T-cell (primary cell): Measurements from ENCODE around the gene GHRH. TPM values are rescaled to one million over a fixed set of nuclear protein-coding genes. Genes with fewer than 3 reads are reported as not detected.

Source experiments
- ATAC-seq, 4 experiments: fragments of 200-7000 bp in 3 of 4; fragments of 150-1000 bp in 1 of 4; cut with Tn5 transposase; replicated peaks in 1 of 4; 1 replicate in 3 of 4; 2 replicates in 1 of 4; pipeline ENCODE4 v1.10.0; 2021; ENCODE audit warnings: moderate library complexity in 3 of 4, mild to moderate bottlenecking in 2 of 4, moderate number of reproducible peaks in 1 of 4
- CTCF ChIA-PET, 2 donors: fragments of 300-600 bp; sonication (Branson Sonifier 250); formaldehyde crosslinking; loops; one replicate each; lab custom pipeline; 2022; ENCODE audit warnings: antibody characterized with exemption in 2 of 2; lab: Charles Lee
- POLR2A ChIA-PET, 2 donors: fragments of 300-600 bp; sonication (Branson Sonifier 250); formaldehyde crosslinking; loops; one replicate each; lab custom pipeline; 2022; ENCODE audit warnings: antibody characterized with exemption in 2 of 2; lab: Charles Lee
- DNase-seq, 35 experiments: peaks; one replicate each; pipeline versions ENCODE4 v3.0.0 to v3.0.0-alpha.2; 2013 to 2023
- H3K27ac ChIP-seq: one replicate; pipeline ENCODE4 v1.5.1; 2013; ENCODE audit warnings: low read length
- H3K27me3 ChIP-seq, 2 experiments: replicated peaks in 1 of 2; 1 replicate in 1 of 2; 2 replicates in 1 of 2; pipeline versions ENCODE4 v1.6.1 to v1.7.0; 2013; ENCODE audit warnings: low read length in 1 of 2, mixed read lengths in 1 of 2; ENCODE audit not compliant: control insufficient read depth in 2 of 2, insufficient read depth in 2 of 2; ENCODE audit errors: extremely low read depth in 1 of 2
- H3K36me3 ChIP-seq, 2 donors: 1 replicate in 1 of 2; 2 replicates in 1 of 2; pipeline versions ENCODE4 v1.6.1 to v1.7.0; 2013; ENCODE audit warnings: low read length in 1 of 2; ENCODE audit not compliant: control insufficient read depth in 2 of 2, insufficient read depth in 1 of 2; ENCODE audit errors: extremely low read depth in 1 of 2
- H3K4me1 ChIP-seq, 2 experiments: 1 replicate in 1 of 2; 2 replicates in 1 of 2; pipeline versions ENCODE4 v1.6.1 to v1.7.0; 2013; ENCODE audit warnings: low read length in 2 of 2, mixed read lengths in 1 of 2; ENCODE audit not compliant: insufficient read depth in 2 of 2, control insufficient read depth in 1 of 2; ENCODE audit errors: extremely low read depth in 1 of 2
- H3K4me3 ChIP-seq, 2 donors: 1 replicate in 1 of 2; 2 replicates in 1 of 2; pipeline versions ENCODE4 v1.5.1 to v1.7.0; 2013; ENCODE audit warnings: mild to moderate bottlenecking in 2 of 2, low read length in 1 of 2, moderate library complexity in 1 of 2; ENCODE audit not compliant: control insufficient read depth in 1 of 2; ENCODE audit errors: extremely low read depth in 1 of 2
- H3K9me3 ChIP-seq: 2 replicates; pipeline ENCODE4 v1.7.0; 2013
- H3K27ac Mint-ChIP-seq, 2 donors: one replicate each; pipeline ENCODE4 v1.8.0; 2020 to 2021; ENCODE audit warnings: mild to moderate bottlenecking in 2 of 2, mixed read lengths in 2 of 2
- H3K27me3 Mint-ChIP-seq, 2 donors: one replicate each; pipeline ENCODE4 v1.8.0; 2021 to 2022; ENCODE audit warnings: mixed read lengths in 2 of 2
- H3K36me3 Mint-ChIP-seq: one replicate; pipeline ENCODE4 v1.8.0; 2021; ENCODE audit warnings: mixed read lengths
- H3K4me1 Mint-ChIP-seq, 3 donors: one replicate each; pipeline ENCODE4 v1.8.0; 2020 to 2022; ENCODE audit warnings: mixed read lengths in 3 of 3, mild to moderate bottlenecking in 1 of 3
- H3K4me3 Mint-ChIP-seq, 3 donors: one replicate each; pipeline ENCODE4 v1.8.0; 2020 to 2022; ENCODE audit warnings: mild to moderate bottlenecking in 3 of 3, mixed read lengths in 3 of 3, moderate library complexity in 3 of 3
- H3K9me3 Mint-ChIP-seq, 3 donors: one replicate each; pipeline ENCODE4 v1.8.0; 2020 to 2022; ENCODE audit warnings: mixed read lengths in 3 of 3
- WGBS: methylation state at CpG from one replicate; pipeline ENCODE4 v1.1.5; 2013; ENCODE audit warnings: missing lambda C conversion rate; ENCODE audit not compliant: insufficient coverage; 5-methylcytosine and 5-hydroxymethylcytosine counted together
- total RNA-seq, 35 experiments: library from RNA in 6 of 35; stranded (reverse) in 6 of 35; fragments of 120-200 nt in 1 of 35; gene quantifications; one replicate each; pipeline versions ENCODE4 v1.2.1 to v1.2.4 and lab custom pipeline; 2013 to 2026

Gene GHRH
- total RNA-seq, 5 donors from 2014 or later (not counting 1 experiment from before 2014, with no cell fraction given) = not detected

DNA sequence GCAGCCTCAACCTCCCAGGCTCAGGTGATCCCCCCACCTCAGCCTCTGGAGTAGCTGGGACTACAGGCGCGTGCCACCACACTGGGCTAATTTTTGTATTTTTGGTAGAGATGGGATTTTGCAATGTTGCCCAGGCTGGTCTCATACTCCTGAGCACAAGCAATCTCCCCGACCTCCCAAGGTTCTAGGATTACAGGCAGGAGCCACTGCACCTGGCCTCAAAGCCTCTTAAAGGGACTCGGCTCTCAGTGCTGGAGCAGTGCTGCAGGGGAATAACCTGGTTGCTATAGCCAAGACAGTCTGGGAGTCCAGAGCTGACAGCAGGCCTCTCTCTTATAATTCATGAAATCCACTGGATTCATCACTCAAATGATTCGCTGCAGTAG lies 17.0 kb downstream of the GHRH start:
- Mint-ChIP-seq H3K9me3 (no peaks in the 10 kb centered on the region), H3K4me1 (no peaks in the 10 kb centered on the region), H3K27ac (no peak overlapping the region), H3K36me3 (peaks cover 41% of the 10 kb centered on the region), H3K27me3 (no peaks in the 10 kb centered on the region), H3K4me3 (no peak overlapping the region)
- Histone ChIP-seq H3K9me3 (no peaks in the 10 kb centered on the region), H3K27ac (no peak overlapping the region), H3K4me3 (no peak overlapping the region), H3K4me1 (no peaks in the 10 kb centered on the region), H3K36me3 (peaks cover 12 to 46% of the 10 kb centered on the region in 2 donors), H3K27me3 (no peaks in the 10 kb centered on the region)
- ATAC-seq (no peak), DNase-seq (no peak)
- CTCF ChIA-PET = no interaction called here
- 92% methylated on average over 3 of the region's 5 CpGs for WGBS
- POLR2A ChIA-PET = no interaction called here

DNA sequence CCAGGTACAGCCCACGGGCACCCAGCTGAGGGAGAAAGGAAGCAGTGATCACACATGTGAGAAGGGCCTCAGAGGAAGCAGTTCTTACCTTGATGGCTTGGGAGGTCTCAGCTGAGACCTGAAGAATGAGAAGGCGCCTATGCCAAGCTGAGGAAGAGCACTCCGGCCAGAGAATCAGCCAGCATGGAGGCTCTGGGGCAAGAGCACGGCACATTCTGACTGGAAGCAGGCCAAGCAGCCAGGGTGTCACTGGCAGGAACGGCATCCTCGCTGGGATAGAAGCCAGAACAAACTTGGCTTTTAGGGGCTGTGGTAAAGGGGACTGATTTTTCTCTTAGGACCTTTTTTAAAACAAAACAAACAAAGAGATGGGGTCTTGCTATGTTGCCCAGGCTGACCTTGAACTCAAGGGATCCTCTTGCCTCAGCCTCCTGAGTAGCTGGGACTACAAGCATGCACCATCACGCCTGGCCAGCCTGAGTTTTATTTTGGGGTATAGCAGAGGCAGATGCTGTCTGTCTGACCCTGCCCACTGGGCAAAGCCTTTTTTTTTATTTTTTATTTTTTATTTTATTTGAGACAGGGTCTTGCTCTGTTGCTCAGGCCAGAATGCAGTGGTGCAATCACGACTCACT lies 17.6 kb downstream of the GHRH start:
- H3K27ac Mint-ChIP-seq = no peak overlapping the region

DNA sequence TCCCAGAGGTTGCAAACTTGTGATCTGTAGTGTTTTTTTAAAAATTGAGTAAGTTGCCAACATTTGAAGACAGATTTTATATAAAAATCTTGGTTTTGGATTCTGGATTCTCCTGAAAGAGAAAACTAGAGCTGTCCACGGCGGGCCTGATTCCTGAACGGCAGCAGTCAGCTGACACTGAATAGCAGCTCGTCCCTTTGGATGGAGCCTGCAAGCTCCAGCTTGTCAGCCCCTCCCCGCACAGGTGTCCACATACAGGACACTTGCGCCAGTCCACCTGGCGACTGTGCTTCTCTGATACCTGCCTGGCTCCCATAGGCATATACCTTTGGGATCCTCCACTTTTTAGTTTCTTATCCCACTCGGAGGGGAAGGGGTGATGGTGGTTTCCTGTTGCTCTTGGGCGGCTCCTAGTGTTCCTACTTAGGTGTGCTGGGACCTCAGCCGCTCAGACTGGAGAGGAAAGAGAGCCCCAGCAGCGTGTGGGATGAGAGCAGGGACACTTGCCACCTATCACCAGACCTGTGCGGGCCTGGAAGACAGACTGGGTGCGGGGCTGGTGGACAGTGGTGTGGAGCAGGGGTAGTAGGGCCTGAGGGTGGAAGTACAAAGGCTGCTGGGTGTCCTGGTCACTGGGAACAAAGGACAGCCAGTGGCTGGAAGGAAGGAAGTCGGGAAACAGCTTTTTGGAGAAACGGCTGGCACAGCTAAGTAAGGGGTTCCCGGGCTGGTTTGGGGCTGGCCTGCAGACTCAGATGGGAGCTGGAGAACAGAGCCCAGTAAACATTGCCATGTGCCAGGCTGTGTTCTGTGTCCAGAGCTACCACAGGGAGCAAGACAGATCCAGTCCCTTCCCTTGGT lies 18.3 kb downstream of the GHRH start:
- Mint-ChIP-seq H3K9me3 (no peaks in the 10 kb centered on the region), H3K27me3 (no peaks in the 10 kb centered on the region), H3K27ac (no peak overlapping the region), H3K4me1 (no peaks in the 10 kb centered on the region), H3K4me3 (no peak overlapping the region), H3K36me3 (peaks cover 49% of the 10 kb centered on the region)
- Histone ChIP-seq H3K36me3 (peaks cover 12 to 59% of the 10 kb centered on the region in 2 donors), H3K27me3 (no peaks in the 10 kb centered on the region), H3K27ac (no peak overlapping the region), H3K4me3 (no peak overlapping the region), H3K4me1 (no peaks in the 10 kb centered on the region), H3K9me3 (no peaks in the 10 kb centered on the region)
- ChIA-PET POLR2A (interaction anchor here in 1 of 2 donors (0.5 kb wide), 1 partner anchor 586 kb away, joined by 3 read pairs; no protein-coding TSS in a partner anchor), CTCF (no interaction called here)
- WGBS = 94% methylated on average over 12 of the region's 16 CpGs
- ATAC-seq (no peak), DNase-seq (no peak)

More for the DNA sequence above, 17.6 kb downstream of the GHRH start:
- Histone ChIP-seq H3K27ac (no peak overlapping the region), H3K9me3 (no peaks in the 10 kb centered on the region), H3K4me3 (no peak overlapping the region), H3K27me3 (no peaks in the 10 kb centered on the region), H3K36me3 (peaks cover 12 to 52% of the 10 kb centered on the region in 2 donors), H3K4me1 (no peaks in the 10 kb centered on the region)
- Mint-ChIP-seq H3K36me3 (peaks cover 46% of the 10 kb centered on the region), H3K27me3 (no peaks in the 10 kb centered on the region), H3K9me3 (no peaks in the 10 kb centered on the region), H3K4me1 (no peaks in the 10 kb centered on the region), H3K4me3 (no peak overlapping the region)
- ChIA-PET CTCF (no interaction called here), POLR2A (interaction anchor here in 1 of 2 donors (0.5 kb wide), 1 partner anchor 587 kb away, joined by 3 read pairs; no protein-coding TSS in a partner anchor)
- 100% methylated on average over 4 of the region's 8 CpGs for WGBS
- ATAC-seq (no peak), DNase-seq (no peak)

DNA sequence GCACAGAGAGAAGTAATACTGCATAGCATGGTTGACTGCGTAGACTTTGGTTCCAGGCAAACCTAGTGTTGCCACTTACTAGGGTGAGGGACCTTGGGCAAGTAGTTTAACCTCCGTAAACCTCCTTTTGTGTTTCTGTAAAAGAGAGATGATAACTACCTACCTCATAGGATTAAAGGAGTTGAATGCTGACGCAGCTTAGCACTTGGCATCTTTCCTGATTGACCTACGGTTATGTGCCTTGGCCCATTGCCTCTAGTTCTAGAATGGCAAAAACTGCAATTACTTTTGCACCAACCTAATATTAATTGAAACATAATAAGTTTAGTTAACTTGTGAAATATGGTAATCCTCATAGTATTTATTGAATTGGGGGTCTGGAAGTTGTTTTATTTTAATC lies 19.1 kb downstream of the GHRH start:
- H3K4me3 ChIP-seq = no peak overlapping the region
- no CpG with 5 or more reads among the region's 4 CpGs for WGBS
- H3K27ac Mint-ChIP-seq = no peak overlapping the region
- ChIA-PET CTCF (no interaction called here), POLR2A (no interaction called here)
- peaks cover 12 to 67% of the 10 kb centered on the region in 2 donors for H3K36me3 ChIP-seq
- H3K9me3 ChIP-seq = no peaks in the 10 kb centered on the region
- no peaks in the 10 kb centered on the region for H3K4me1 ChIP-seq
- DNase-seq = no peak
- peaks cover 52% of the 10 kb centered on the region for H3K36me3 Mint-ChIP-seq
- no peaks in the 10 kb centered on the region for H3K27me3 Mint-ChIP-seq
- H3K4me3 Mint-ChIP-seq = no peak overlapping the region
- H3K27me3 ChIP-seq = no peaks in the 10 kb centered on the region
- H3K9me3 Mint-ChIP-seq = no peaks in the 10 kb centered on the region
- H3K4me1 Mint-ChIP-seq = no peaks in the 10 kb centered on the region
- ATAC-seq = no peak
- no peak overlapping the region for H3K27ac ChIP-seq

- H3K4me1 ChIP-seq = no peaks in the 10 kb centered on the region
- H3K27ac ChIP-seq = no peak overlapping the region
- Mint-ChIP-seq H3K4me1 (no peaks in the 10 kb centered on the region), H3K27ac (no peak overlapping the region), H3K4me3 (no peak overlapping the region), H3K27me3 (no peaks in the 10 kb centered on the region), H3K36me3 (peaks cover 68% of the 10 kb centered on the region), H3K9me3 (no peaks in the 10 kb centered on the region)
- ATAC-seq (no peak), DNase-seq (no peak)
- 93% methylated on average over 2 of the region's 3 CpGs for WGBS
- H3K4me3 ChIP-seq = no peak overlapping the region
- peaks cover 19 to 86% of the 10 kb centered on the region in 2 donors for H3K36me3 ChIP-seq
- ChIA-PET CTCF (no interaction called here), POLR2A (interaction anchor here in 1 of 2 donors (0.5 kb wide), 1 partner anchor 35 kb away, joined by 6 read pairs; no protein-coding TSS in a partner anchor)
- no peaks in the 10 kb centered on the region for H3K27me3 ChIP-seq
- H3K9me3 ChIP-seq = no peaks in the 10 kb centered on the region
These were observed 21.1 kb downstream of the GHRH start for GRCh38 chr20:37240337-37241067.

DNA sequence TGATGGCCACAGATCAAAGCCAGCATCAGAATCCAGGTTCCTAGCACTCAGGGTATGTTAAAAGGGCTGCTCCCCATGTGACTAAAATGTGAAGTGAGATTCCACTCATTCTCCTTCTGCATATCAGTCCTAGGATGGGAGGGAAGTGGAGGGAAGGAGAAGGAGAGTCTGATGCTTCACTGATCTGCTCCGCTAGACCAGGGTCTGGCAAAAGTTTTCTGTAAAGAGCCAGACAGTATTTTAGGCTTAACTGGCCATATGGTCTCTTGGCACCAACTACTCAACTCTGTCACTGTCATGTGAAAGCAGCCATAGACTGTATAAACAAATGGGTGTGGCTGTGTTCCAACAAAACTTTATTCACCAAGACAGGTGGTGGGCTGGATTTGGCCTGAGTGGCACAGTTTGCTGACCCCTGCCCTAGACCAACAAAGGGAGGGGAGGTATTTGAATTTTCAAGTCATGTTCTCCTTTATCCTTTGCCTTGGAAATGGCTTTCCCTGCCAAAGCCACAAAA lies 22.6 kb downstream of the GHRH start:
- CTCF ChIA-PET = no interaction called here
- H3K4me1 Mint-ChIP-seq = no peaks in the 10 kb centered on the region
- H3K4me3 Mint-ChIP-seq = no peak overlapping the region
- POLR2A ChIA-PET = no interaction called here
- H3K27me3 ChIP-seq = no peaks in the 10 kb centered on the region
- H3K27me3 Mint-ChIP-seq = no peaks in the 10 kb centered on the region
- no peaks in the 10 kb centered on the region for H3K4me1 ChIP-seq
- no peak overlapping the region for H3K27ac ChIP-seq
- peaks cover 24 to 99% of the 10 kb centered on the region in 2 donors for H3K36me3 ChIP-seq
- H3K9me3 Mint-ChIP-seq = no peaks in the 10 kb centered on the region
- H3K36me3 Mint-ChIP-seq = peaks cover 78% of the 10 kb centered on the region
- ATAC-seq (no peak), DNase-seq (no peak)
- no peaks in the 10 kb centered on the region for H3K9me3 ChIP-seq
- H3K4me3 ChIP-seq = no peak overlapping the region
- H3K27ac Mint-ChIP-seq = no peak overlapping the region
- WGBS = no CpG with 5 or more reads among the region's 1 CpG
